ENCODE measurements around the gene PAPPA. TPM values are rescaled to one million over a fixed set of nuclear protein-coding genes. Genes with fewer than 3 reads are reported as not detected.

The PAPPA gene
- total and polyA plus RNA-seq, 12 donors = 0.22 to 23.9 (median 5.7) TPM

DNA sequence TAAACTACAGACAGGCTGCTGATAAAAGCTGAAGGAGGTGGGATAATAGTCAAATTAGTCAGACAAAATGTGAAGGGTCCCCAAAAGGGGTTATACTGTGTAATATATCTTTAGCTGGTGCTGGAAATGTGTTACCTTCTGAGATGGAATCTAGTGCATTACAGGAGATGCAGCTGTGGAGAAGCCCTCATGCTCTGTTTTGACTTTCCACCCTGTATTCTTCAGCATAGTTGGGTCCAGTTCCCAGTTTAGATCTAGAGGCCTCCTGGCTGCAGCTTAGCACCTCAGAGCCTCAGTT is 122.6 kb downstream of the PAPPA start:
- DNase-seq = no peak
- H3K27me3 ChIP-seq = no peaks in the 10 kb centered on the region
- no peak overlapping the region for H3K27ac ChIP-seq
- H3K4me1 ChIP-seq (replicated peaks in 1 of 2) = no peaks in the 10 kb centered on the region
- no peak overlapping the region for H3K4me3 ChIP-seq
- TF ChIP-seq, protein P1, sequence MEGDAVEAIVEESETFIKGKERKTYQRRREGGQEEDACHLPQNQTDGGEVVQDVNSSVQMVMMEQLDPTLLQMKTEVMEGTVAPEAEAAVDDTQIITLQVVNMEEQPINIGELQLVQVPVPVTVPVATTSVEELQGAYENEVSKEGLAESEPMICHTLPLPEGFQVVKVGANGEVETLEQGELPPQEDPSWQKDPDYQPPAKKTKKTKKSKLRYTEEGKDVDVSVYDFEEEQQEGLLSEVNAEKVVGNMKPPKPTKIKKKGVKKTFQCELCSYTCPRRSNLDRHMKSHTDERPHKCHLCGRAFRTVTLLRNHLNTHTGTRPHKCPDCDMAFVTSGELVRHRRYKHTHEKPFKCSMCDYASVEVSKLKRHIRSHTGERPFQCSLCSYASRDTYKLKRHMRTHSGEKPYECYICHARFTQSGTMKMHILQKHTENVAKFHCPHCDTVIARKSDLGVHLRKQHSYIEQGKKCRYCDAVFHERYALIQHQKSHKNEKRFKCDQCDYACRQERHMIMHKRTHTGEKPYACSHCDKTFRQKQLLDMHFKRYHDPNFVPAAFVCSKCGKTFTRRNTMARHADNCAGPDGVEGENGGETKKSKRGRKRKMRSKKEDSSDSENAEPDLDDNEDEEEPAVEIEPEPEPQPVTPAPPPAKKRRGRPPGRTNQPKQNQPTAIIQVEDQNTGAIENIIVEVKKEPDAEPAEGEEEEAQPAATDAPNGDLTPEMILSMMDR (IDR thresholded peaks at IDR 0.05) = no peak
- TF ChIP-seq POLR2A (IDR thresholded peaks at IDR 0.05) = no peak
- H3K9me3 ChIP-seq (replicated peaks in 1 of 3) = no peaks in the 10 kb centered on the region
- intact Hi-C loops (cut with DNase I) = no loop called here
- H3K36me3 ChIP-seq (replicated peaks in 1 of 2) = no peaks in the 10 kb centered on the region

DNA sequence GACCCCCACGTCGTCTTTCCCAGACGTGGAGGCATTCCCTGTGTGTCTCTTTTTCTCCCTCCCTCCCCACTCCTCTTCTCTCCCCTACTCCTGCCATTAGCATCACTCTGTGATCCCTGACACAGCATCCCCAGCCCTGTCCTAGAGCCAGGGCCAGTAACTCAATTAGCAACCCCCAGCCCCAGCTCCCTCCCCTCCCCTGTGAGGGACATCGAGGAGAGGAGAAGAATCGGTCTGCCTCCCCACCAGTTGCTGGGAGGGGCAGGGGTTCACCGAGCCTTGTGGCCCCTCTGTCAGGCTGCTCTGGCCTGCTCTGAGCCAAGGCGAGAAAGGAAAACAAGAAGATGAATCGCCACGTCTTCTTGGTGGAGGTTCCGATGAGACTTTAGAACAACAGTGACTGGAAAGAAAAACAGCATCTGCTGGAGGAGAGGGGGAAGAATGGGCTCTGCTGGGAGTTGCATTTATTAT is 123.1 kb downstream of the PAPPA start:
- Histone ChIP-seq H3K4me1 (replicated peaks in 1 of 2) (no peaks in the 10 kb centered on the region), H3K36me3 (replicated peaks in 1 of 2) (no peaks in the 10 kb centered on the region), H3K27me3 (no peaks in the 10 kb centered on the region), H3K4me3 (no peak overlapping the region), H3K9me3 (replicated peaks in 1 of 3) (no peaks in the 10 kb centered on the region), H3K27ac (no peak overlapping the region)
- 33 to 38% (median 35%) methylated on average over 10 of the region's 10 CpGs for WGBS, 4 donors
- TF ChIP-seq, protein P1 (IDR thresholded peaks at IDR 0.05) = no peak
- no peak for TF ChIP-seq POLR2A (IDR thresholded peaks at IDR 0.05)
- intact Hi-C loops (cut with DNase I) = no loop called here
- DNase-seq = no peak

DNA sequence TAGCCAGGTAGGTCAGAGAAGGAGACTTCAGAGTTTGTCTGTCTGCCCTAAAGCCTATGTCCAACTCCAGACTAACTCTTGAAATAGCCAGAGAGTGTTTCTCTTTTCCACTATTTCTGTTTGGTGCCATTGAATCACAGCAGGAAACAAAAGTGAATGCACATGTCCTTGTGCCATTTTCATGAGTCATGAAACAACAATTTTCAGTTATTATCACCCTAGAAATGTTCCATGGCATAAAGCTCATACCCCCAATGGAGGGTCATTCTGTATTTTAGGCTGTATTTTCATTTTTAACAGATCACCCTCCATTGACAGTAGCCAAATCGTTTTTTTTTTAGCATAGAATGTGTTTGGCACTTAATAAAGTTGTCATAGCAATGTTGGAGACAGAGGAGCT is 124.7 kb downstream of the PAPPA start:
- WGBS, 4 donors = 39 to 62% (median 55%) methylated on average over 1 of the region's 1 CpG
- DNase-seq = no peak
- no peaks in the 10 kb centered on the region for H3K9me3 ChIP-seq (replicated peaks in 1 of 3)
- no peak overlapping the region for H3K4me3 ChIP-seq
- H3K27me3 ChIP-seq = no peaks in the 10 kb centered on the region
- intact Hi-C loops (cut with DNase I) = no loop called here
- H3K27ac ChIP-seq = no peak overlapping the region
- no peaks in the 10 kb centered on the region for H3K36me3 ChIP-seq (replicated peaks in 1 of 2)
- no peaks in the 10 kb centered on the region for H3K4me1 ChIP-seq (replicated peaks in 1 of 2)
- TF ChIP-seq, protein P1 (IDR thresholded peaks at IDR 0.05) = no peak
- no peak for TF ChIP-seq POLR2A (IDR thresholded peaks at IDR 0.05)

DNA sequence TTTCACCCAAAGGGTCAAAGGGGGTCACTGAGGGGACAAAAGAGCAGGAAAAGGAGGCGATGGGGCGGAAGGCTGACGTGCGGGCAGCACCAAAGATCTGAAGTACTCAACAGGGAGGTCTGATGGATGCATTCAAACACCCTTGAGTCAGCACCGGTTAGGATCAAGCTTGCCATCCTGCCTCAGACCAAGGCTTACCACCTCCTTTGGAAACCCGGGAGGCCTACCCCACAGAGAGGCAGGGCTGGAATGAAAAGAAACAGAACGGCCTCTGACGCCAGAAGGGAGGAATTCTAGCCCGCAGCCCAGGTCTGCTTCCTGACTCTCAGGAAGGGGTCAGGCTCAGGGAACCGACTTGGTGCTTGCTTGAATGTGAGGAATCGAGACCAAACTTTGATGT is 125.6 kb downstream of the PAPPA start:
- no peak for DNase-seq
- intact Hi-C loops (cut with DNase I) = no loop called here
- H3K4me1 ChIP-seq (replicated peaks in 1 of 2) = no peaks in the 10 kb centered on the region
- no peak overlapping the region for H3K4me3 ChIP-seq
- H3K27ac ChIP-seq = no peak overlapping the region
- H3K36me3 ChIP-seq (replicated peaks in 1 of 2) = no peaks in the 10 kb centered on the region
- TF ChIP-seq POLR2A (IDR thresholded peaks at IDR 0.05) = no peak
- TF ChIP-seq, protein P1 (IDR thresholded peaks at IDR 0.05) = no peak
- H3K27me3 ChIP-seq = no peaks in the 10 kb centered on the region
- 54 to 63% (median 58%) methylated on average over 11 of the region's 11 CpGs for WGBS, 4 donors
- H3K9me3 ChIP-seq (replicated peaks in 1 of 3) = no peaks in the 10 kb centered on the region

All from adrenal gland (tissue), 12 donors.